Epithelial cell of proximal tubule (primary cell): ENCODE measurements around the gene CNOT1. TPM values are rescaled to one million over a fixed set of nuclear protein-coding genes. Genes with fewer than 3 reads are reported as not detected.
"Not testable (repeated sequence)": the region's sequence is repeated elsewhere in the genome, so short reads cannot be mapped to it uniquely, and the experiment has no call there.

Source experiments
- DNase-seq: peaks from one replicate; pipeline ENCODE4 v3.0.0-alpha.2; 2011; ENCODE audit warnings: low read depth
- H3K4me3 ChIP-seq: 2 replicates; pipeline ENCODE4 v1.5.1; 2011; ENCODE audit warnings: low read depth, mild to moderate bottlenecking, low read length
- total RNA-seq: library from RNA; depleted of rRNA; stranded (reverse); fragments of >200 nt; gene quantifications from 2 replicates; pipeline ENCODE4 v1.2.3, GENCODE V29; 2015
- TF ChIP-seq, protein P1 (sequence below): conservative IDR thresholded peaks from 2 replicates; pipeline ENCODE4 v1.5.1; 2012; ENCODE audit warnings: low read depth, mild to moderate bottlenecking, low read length

Gene CNOT1
- total RNA-seq, 1 donor from 2014 or later, result 70.6 TPM

DNA sequence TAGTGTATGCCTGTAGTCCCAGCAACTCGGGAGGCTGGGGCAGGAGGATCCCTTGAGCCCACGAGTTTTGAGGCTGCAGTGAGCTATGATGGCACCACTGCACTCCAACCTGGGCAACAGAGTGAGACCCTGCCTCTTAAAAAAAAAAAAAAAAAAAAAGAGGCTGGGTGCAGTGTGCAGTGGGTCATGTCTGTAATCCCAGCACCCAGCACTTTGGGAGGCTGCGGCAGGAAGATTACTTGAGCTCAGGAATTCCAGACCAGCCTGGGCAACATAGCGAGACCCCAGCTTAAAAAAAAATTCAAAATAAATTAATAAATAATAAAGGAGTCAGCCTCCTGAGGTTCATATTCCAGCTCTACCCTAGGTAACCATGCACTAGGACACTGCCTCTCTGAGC, 9.6 kb upstream of the CNOT1 start:
- no peak overlapping the region for H3K4me3 ChIP-seq
- TF ChIP-seq, protein P1, sequence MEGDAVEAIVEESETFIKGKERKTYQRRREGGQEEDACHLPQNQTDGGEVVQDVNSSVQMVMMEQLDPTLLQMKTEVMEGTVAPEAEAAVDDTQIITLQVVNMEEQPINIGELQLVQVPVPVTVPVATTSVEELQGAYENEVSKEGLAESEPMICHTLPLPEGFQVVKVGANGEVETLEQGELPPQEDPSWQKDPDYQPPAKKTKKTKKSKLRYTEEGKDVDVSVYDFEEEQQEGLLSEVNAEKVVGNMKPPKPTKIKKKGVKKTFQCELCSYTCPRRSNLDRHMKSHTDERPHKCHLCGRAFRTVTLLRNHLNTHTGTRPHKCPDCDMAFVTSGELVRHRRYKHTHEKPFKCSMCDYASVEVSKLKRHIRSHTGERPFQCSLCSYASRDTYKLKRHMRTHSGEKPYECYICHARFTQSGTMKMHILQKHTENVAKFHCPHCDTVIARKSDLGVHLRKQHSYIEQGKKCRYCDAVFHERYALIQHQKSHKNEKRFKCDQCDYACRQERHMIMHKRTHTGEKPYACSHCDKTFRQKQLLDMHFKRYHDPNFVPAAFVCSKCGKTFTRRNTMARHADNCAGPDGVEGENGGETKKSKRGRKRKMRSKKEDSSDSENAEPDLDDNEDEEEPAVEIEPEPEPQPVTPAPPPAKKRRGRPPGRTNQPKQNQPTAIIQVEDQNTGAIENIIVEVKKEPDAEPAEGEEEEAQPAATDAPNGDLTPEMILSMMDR, result no peak
- DNase-seq, result no peak

DNA sequence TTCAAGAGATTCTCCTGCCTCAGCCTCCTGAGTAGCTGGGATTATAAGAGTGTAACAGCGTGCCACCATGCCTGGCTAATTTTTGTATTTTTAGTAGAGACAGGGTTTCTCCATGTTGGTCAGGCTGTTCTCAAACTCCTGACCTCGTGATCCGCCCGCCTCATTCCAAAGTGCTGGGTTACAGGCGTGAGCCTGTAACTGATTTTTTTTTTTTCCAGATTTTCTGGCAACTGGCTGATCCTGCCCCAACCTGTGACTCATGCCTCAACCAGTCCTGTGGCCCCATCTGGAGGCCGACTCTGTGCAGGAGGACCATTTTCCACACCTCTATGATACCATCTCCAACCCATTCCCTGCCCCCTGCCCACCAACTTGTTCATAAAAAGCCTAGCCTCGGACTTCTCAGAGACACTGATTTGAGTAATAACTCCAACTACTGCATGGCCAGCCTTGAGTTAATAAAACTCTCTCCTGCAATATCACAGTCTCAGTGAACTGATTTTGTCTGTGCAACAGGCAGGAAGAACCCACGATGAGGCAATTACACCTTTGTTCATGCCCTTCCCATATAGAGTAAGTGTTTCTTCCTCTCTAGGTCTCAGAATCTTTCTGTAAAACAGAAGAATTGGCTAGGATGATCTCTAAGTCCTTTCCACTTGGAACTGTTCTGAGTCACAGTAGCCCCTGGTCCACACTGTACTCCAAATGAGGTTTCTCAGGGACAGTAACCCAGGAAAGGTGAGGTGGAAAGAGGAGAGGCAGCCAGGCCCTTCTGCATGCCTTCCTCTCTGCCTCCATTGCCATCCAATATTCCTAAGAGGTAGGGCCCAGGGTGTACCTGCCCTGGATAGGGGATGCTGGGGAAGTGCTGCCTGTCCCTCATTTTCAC, 8.8 kb upstream of the CNOT1 start:
- TF ChIP-seq, protein P1, result peak; percentile 61

GRCh38 chr16:58637021-58637420, 7.4 kb upstream of the CNOT1 start:
- not testable (repeated sequence) for DNase-seq

More for the DNA sequence above, 8.8 kb upstream of the CNOT1 start:
- no peak for DNase-seq
- H3K4me3 ChIP-seq, result no peak overlapping the region

DNA sequence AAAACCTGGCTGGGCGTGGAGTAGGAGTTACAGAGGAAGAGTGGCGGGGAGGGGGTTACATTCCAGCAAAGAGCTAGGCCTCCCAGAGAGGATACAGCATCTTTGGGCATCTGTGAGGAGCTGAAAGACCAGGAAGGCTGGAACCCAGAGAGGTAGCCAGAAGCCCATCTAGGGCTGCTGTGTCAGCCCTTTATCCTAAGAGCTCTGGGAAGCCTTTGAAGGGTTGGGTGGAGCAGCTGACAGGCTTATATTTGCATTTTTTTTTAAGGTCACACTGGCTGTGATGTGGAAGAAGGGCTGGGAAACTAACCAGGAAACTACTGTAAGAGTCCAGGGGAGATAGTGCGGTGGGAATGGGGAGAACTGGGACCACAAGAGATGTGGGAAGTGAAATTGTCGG, 6.8 kb upstream of the CNOT1 start:
- TF ChIP-seq, protein P1, result no peak
- no peak for DNase-seq
- no peak overlapping the region for H3K4me3 ChIP-seq

More at GRCh38 chr16:58637021-58637420, 7.4 kb upstream of the CNOT1 start:
- not testable (repeated sequence) for H3K4me3 ChIP-seq

DNA sequence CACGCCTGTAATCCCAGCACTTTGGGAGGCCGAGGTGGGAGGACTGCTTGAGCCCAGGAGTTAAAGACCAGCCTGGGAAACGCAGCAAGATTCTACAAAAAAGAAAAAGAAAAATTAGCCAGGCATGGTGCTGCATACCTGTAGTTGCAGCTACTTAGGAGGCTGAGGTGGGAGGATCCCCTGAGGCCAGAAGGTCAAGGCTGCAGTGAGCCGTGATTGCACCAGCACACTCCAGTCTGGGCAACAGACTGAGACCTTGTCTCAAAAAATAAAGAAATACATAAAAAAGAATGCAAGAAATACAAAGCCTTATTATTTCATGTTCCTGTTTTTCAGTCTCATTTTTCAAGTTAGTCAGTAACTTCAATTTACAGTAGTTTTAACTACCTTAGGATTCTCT, 5.9 kb upstream of the CNOT1 start:
- H3K4me3 ChIP-seq, result no peak overlapping the region
- TF ChIP-seq, protein P1, result no peak
- no peak for DNase-seq

GRCh38 chr16:58634265-58634802, 4.7 kb upstream of the CNOT1 start:
- TF ChIP-seq, protein P1, result no peak
- H3K4me3 ChIP-seq, result no peak overlapping the region
- DNase-seq, result no peak

GRCh38 chr16:58628845-58629732, 537 bp downstream of the CNOT1 start:
- TF ChIP-seq, protein P1, result no peak
- peak overlapping the region; percentile 80 for H3K4me3 ChIP-seq
- DNase-seq, result no peak
